ENCODE data around the gene FNIP1.
A peak's percentile ranks its signal among the peaks of the same experiment; 100 is the strongest.
"Not testable (repeated sequence)": the region's sequence is repeated elsewhere in the genome, so short reads cannot be mapped to it uniquely, and the experiment has no call there.

Gene FNIP1

GRCh38 chr5:131684051-131684450, 112.8 kb downstream of the FNIP1 start:
- DNase-seq: no peak

GRCh38 chr5:131682826-131683225, 114.0 kb downstream of the FNIP1 start:
- DNase-seq: no peak

- DNase-seq: no peak
Measured at GRCh38 chr5:131682175-131682574, 114.6 kb downstream of the FNIP1 start.

- no peak for DNase-seq
Measured at GRCh38 chr5:131679911-131680310, 116.9 kb downstream of the FNIP1 start.

GRCh38 chr5:131678273-131678672, 118.5 kb downstream of the FNIP1 start:
- not testable (repeated sequence) for DNase-seq

GRCh38 chr5:131677115-131677514, 119.7 kb downstream of the FNIP1 start:
- no peak for DNase-seq

- DNase-seq: no peak
Measured at GRCh38 chr5:131672776-131673175, 124.0 kb downstream of the FNIP1 start.

GRCh38 chr5:131671994-131672655, 124.7 kb downstream of the FNIP1 start:
- no peak for DNase-seq

- no peak for DNase-seq
Measured at GRCh38 chr5:131671409-131671808, 125.4 kb downstream of the FNIP1 start.

- no peak for DNase-seq
Measured at GRCh38 chr5:131664929-131665328, 131.9 kb downstream of the FNIP1 start.

- DNase-seq: no peak
Measured at GRCh38 chr5:131661933-131662332, 134.9 kb downstream of the FNIP1 start.

GRCh38 chr5:131659841-131660240, 137.0 kb downstream of the FNIP1 start:
- no peak for DNase-seq

GRCh38 chr5:131659290-131659689, 137.5 kb downstream of the FNIP1 start:
- DNase-seq: no peak

GRCh38 chr5:131654776-131655175, 142.0 kb downstream of the FNIP1 start:
- DNase-seq: no peak

- no peak for DNase-seq
Measured at GRCh38 chr5:131654309-131654708, 142.5 kb downstream of the FNIP1 start.

- DNase-seq: no peak
Measured at GRCh38 chr5:131649161-131649560, 147.7 kb downstream of the FNIP1 start.

- DNase-seq: no peak
Measured at GRCh38 chr5:131647048-131647769, 149.6 kb downstream of the FNIP1 start.

- DNase-seq: no peak
Measured at GRCh38 chr5:131644822-131645221, 152.0 kb downstream of the FNIP1 start.

GRCh38 chr5:131644370-131644769, 152.4 kb downstream of the FNIP1 start:
- DNase-seq: no peak

GRCh38 chr5:131641494-131641893, 155.3 kb downstream of the FNIP1 start:
- no peak for DNase-seq

- DNase-seq: peak; percentile 40 to 46
Measured at GRCh38 chr5:131640043-131640856, 156.6 kb downstream of the FNIP1 start.

- DNase-seq: no peak
Measured at GRCh38 chr5:131639148-131639547, 157.7 kb downstream of the FNIP1 start.

GRCh38 chr5:131637694-131638093, 159.1 kb downstream of the FNIP1 start:
- no peak for DNase-seq
